GM10266 (cell line): ENCODE measurements around the gene SCAI.

Experiments used
- DNase-seq: peaks from one replicate; pipeline ENCODE4 v3.0.0; 2012; ENCODE audit errors: extremely low spot score
- CTCF ChIP-seq: IDR thresholded peaks from 2 replicates; pipeline ENCODE4 v1.5.1; 2012; ENCODE audit warnings: mild to moderate bottlenecking, low read depth; ENCODE audit not compliant: control insufficient read depth, insufficient read depth; ENCODE audit errors: missing control alignments

The SCAI gene

GRCh38 chr9:124946167-124946566 lies 197.2 kb downstream of the SCAI start:
- TF ChIP-seq CTCF: no peak
- DNase-seq: no peak

- no peak for DNase-seq
- TF ChIP-seq CTCF: no peak
These were observed 201.4 kb downstream of the SCAI start for GRCh38 chr9:124941679-124942561.

GRCh38 chr9:124940894-124941678 lies 202.2 kb downstream of the SCAI start, which contains the start of gene GOLGA1:
TSS of gene GOLGA1 (minus strand) at chr9:124941083. CDS start at chr9:124938711, 2,372 bp downstream.
- no peak for TF ChIP-seq CTCF
- DNase-seq: peak; percentile 94

- DNase-seq: no peak
- TF ChIP-seq CTCF: no peak
These were observed 202.8 kb downstream of the SCAI start for GRCh38 chr9:124940521-124940893.

GRCh38 chr9:124939944-124940343 lies 203.4 kb downstream of the SCAI start:
- no peak for TF ChIP-seq CTCF
- no peak for DNase-seq

- DNase-seq: no peak
- TF ChIP-seq CTCF: no peak
These were observed 209.0 kb downstream of the SCAI start for GRCh38 chr9:124934290-124934689.
